Measurements from ENCODE around the gene DOLPP1. TPM values are rescaled to one million over a fixed set of nuclear protein-coding genes. Genes with fewer than 3 reads are reported as not detected.

Gene DOLPP1
- polyA plus RNA-seq, 3 donors, result 5.4 to 6.6 (median 5.9) TPM

GRCh38 chr9:129136446-129137035, 55.6 kb downstream of the DOLPP1 start:
- Histone ChIP-seq H4K20me1 (ENCODE audit: insufficient read depth, low read length) (no peaks in the 10 kb centered on the region), H3K4me1 (ENCODE audit: control insufficient read depth in 1 of 2, insufficient read depth in 2 of 2, low read length in 2 of 2) (peaks cover 24 to 28% of the 10 kb centered on the region in 2 donors), H3K9ac (ENCODE audit: insufficient read depth, low read length, poor library complexity, severe bottlenecking) (no peak overlapping the region), H3K4me2 (replicated peaks; ENCODE audit: extremely low read depth, low read length, poor library complexity, severe bottlenecking) (no peak overlapping the region), H3K27ac (ENCODE audit: low read depth in 1 of 2, low read length in 2 of 2) (no peak overlapping the region), H3K79me2 (ENCODE audit: insufficient read depth, low read length) (peaks cover 4% of the 10 kb centered on the region), H3K27me3 (ENCODE audit: control insufficient read depth in 2 of 2, insufficient read depth in 2 of 2, low read length in 2 of 2) (no peaks in the 10 kb centered on the region), H2AFZ (ENCODE audit: insufficient read depth, low read depth, low read length, poor library complexity, severe bottlenecking) (no peak overlapping the region), H3K9me3 (replicated peaks in 1 of 2; ENCODE audit: control insufficient read depth in 1 of 2, insufficient read depth in 1 of 2, low read length in 2 of 2) (no peaks in the 10 kb centered on the region), H3K4me3 (replicated peaks in 1 of 3; ENCODE audit: low read depth in 2 of 3, low read length in 3 of 3) (no peak overlapping the region), H3K36me3 (replicated peaks in 1 of 2; ENCODE audit: control insufficient read depth in 1 of 2, insufficient read depth in 2 of 2, low read length in 2 of 2) (peaks cover 52 to 68% of the 10 kb centered on the region in 2 donors)
- Mint-ChIP-seq H3K36me3 (peaks cover 54 to 70% of the 10 kb centered on the region in 2 donors), H3K27ac (peak overlapping the region in 1 of 7 donors; percentile 31), H3K4me3 (no peak overlapping the region), H3K27me3 (ENCODE audit: low read depth in 3 of 3) (no peaks in the 10 kb centered on the region), H3K9me3 (no peaks in the 10 kb centered on the region), H3K4me1 (peaks cover 27% of the 10 kb centered on the region)
- DNase-seq, result no peak
- 82% methylated on average over 15 of the region's 16 CpGs for WGBS (ENCODE audit: insufficient coverage)
- TF ChIP-seq CTCF (IDR thresholded peaks at IDR 0.05), result no peak
- intact Hi-C loops (cut with micrococcal nuclease), result loop anchor here (5.0 to 10.0 kb wide), 3 partner anchors 41 to 648 kb away; partner anchors contain the start of gene IER5L (in 1 of the 2)

- no peaks in the 10 kb centered on the region for H3K27me3 ChIP-seq (ENCODE audit: control insufficient read depth in 2 of 2, insufficient read depth in 2 of 2, low read length in 2 of 2)
- no peak overlapping the region for H3K4me3 Mint-ChIP-seq
These were observed 56.6 kb downstream of the DOLPP1 start for GRCh38 chr9:129137292-129138143.

More at GRCh38 chr9:129137292-129138143, 56.6 kb downstream of the DOLPP1 start:
- TF ChIP-seq CTCF (IDR thresholded peaks at IDR 0.05), result no peak
- peaks cover 55 to 65% of the 10 kb centered on the region in 2 donors for H3K36me3 ChIP-seq (replicated peaks in 1 of 2; ENCODE audit: control insufficient read depth in 1 of 2, insufficient read depth in 2 of 2, low read length in 2 of 2)
- H3K4me1 Mint-ChIP-seq, result peaks cover 33% of the 10 kb centered on the region
- H3K27ac ChIP-seq (ENCODE audit: low read depth in 1 of 2, low read length in 2 of 2), result no peak overlapping the region
- DNase-seq, result no peak
- H4K20me1 ChIP-seq (ENCODE audit: insufficient read depth, low read length), result no peaks in the 10 kb centered on the region
- H3K4me3 ChIP-seq (replicated peaks in 1 of 3; ENCODE audit: low read depth in 2 of 3, low read length in 3 of 3), result no peak overlapping the region
- H3K9me3 Mint-ChIP-seq, result no peaks in the 10 kb centered on the region
- H3K4me2 ChIP-seq (replicated peaks; ENCODE audit: extremely low read depth, low read length, poor library complexity, severe bottlenecking), result no peak overlapping the region
- intact Hi-C loops (cut with micrococcal nuclease), result loop anchor here (5.0 to 10.0 kb wide), 3 partner anchors 40 to 647 kb away; partner anchors contain the start of gene IER5L (in 1 of the 2)
- peaks cover 34 to 38% of the 10 kb centered on the region in 2 donors for H3K4me1 ChIP-seq (ENCODE audit: control insufficient read depth in 1 of 2, insufficient read depth in 2 of 2, low read length in 2 of 2)
- peaks cover 53 to 72% of the 10 kb centered on the region in 2 donors for H3K36me3 Mint-ChIP-seq
- 86% methylated on average over 10 of the region's 19 CpGs for WGBS (ENCODE audit: insufficient coverage)
- peak overlapping the region in 5 of 7 donors; percentile 18 to 53 (median 50) for H3K27ac Mint-ChIP-seq
- H3K79me2 ChIP-seq (ENCODE audit: insufficient read depth, low read length), result peaks cover 14% of the 10 kb centered on the region
- no peaks in the 10 kb centered on the region for H3K9me3 ChIP-seq (replicated peaks in 1 of 2; ENCODE audit: control insufficient read depth in 1 of 2, insufficient read depth in 1 of 2, low read length in 2 of 2)
- no peaks in the 10 kb centered on the region for H3K27me3 Mint-ChIP-seq (ENCODE audit: low read depth in 3 of 3)
- no peak overlapping the region for H3K9ac ChIP-seq (ENCODE audit: insufficient read depth, low read length, poor library complexity, severe bottlenecking)
- H2AFZ ChIP-seq (ENCODE audit: insufficient read depth, low read depth, low read length, poor library complexity, severe bottlenecking), result no peak overlapping the region
